ENCODE results near the gene ILKAP.

DNA sequence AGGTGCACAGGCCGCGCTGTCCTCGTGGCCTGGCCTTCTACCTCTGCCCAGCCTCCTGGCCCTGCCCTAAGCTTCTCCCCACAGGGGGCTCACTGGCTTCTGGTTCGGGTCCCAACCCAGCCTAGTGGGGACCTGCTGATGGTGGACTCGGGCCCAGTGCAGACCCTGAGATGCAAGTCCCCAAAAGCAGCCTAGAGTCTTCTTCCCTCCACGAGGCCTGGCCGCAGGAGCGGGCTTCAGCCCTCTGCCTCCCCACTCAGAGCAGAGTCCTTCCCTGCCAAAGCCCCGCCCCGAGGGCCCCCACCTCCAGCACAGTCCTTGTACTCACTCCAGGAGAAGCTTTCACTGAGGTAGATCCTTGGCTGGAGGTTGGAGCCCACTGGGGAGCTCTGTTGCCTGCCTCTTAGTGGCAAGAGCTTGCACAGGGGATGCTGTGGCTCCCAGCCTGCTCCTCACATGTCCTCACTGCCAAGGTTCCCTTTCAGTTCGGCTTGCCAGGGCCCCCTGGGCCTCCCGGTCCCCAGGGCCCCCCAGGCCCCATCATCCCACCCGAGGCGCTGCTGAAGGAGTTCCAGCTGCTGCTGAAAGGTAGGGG, 41.1 kb downstream of the ILKAP start:
- TF ChIP-seq, protein P1, sequence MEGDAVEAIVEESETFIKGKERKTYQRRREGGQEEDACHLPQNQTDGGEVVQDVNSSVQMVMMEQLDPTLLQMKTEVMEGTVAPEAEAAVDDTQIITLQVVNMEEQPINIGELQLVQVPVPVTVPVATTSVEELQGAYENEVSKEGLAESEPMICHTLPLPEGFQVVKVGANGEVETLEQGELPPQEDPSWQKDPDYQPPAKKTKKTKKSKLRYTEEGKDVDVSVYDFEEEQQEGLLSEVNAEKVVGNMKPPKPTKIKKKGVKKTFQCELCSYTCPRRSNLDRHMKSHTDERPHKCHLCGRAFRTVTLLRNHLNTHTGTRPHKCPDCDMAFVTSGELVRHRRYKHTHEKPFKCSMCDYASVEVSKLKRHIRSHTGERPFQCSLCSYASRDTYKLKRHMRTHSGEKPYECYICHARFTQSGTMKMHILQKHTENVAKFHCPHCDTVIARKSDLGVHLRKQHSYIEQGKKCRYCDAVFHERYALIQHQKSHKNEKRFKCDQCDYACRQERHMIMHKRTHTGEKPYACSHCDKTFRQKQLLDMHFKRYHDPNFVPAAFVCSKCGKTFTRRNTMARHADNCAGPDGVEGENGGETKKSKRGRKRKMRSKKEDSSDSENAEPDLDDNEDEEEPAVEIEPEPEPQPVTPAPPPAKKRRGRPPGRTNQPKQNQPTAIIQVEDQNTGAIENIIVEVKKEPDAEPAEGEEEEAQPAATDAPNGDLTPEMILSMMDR (IDR thresholded peaks at IDR 0.05): no peak
- no peak for TF ChIP-seq POLR2A (IDR thresholded peaks at IDR 0.05)
- no peak for TF ChIP-seq EP300 (IDR thresholded peaks at IDR 0.05)
- no peak for TF ChIP-seq POLR2AphosphoS5 (IDR thresholded peaks at IDR 0.05)

Measured in gastroesophageal sphincter (tissue), 3 donors.